GM20000 (cell line): ENCODE results near the gene MAP4K2.

Source experiments
- DNase-seq: peaks from one replicate; pipeline ENCODE4 v3.0.0; 2012; ENCODE audit warnings: low spot score
- TF ChIP-seq, protein P1 (sequence below): IDR thresholded peaks from 2 replicates; pipeline ENCODE4 v1.5.1; 2012; ENCODE audit warnings: mild to moderate bottlenecking, control low read depth; ENCODE audit errors: extremely low read depth, missing control alignments

Gene MAP4K2

GRCh38 chr11:64755681-64756361, 47.2 kb downstream of the MAP4K2 start:
- TF ChIP-seq, protein P1, sequence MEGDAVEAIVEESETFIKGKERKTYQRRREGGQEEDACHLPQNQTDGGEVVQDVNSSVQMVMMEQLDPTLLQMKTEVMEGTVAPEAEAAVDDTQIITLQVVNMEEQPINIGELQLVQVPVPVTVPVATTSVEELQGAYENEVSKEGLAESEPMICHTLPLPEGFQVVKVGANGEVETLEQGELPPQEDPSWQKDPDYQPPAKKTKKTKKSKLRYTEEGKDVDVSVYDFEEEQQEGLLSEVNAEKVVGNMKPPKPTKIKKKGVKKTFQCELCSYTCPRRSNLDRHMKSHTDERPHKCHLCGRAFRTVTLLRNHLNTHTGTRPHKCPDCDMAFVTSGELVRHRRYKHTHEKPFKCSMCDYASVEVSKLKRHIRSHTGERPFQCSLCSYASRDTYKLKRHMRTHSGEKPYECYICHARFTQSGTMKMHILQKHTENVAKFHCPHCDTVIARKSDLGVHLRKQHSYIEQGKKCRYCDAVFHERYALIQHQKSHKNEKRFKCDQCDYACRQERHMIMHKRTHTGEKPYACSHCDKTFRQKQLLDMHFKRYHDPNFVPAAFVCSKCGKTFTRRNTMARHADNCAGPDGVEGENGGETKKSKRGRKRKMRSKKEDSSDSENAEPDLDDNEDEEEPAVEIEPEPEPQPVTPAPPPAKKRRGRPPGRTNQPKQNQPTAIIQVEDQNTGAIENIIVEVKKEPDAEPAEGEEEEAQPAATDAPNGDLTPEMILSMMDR, result no peak
- no peak for DNase-seq

GRCh38 chr11:64754919-64755662, 47.9 kb downstream of the MAP4K2 start:
- DNase-seq, result no peak
- TF ChIP-seq, protein P1, result no peak

- DNase-seq, result no peak
- TF ChIP-seq, protein P1, result no peak
These were observed 48.7 kb downstream of the MAP4K2 start for GRCh38 chr11:64754124-64754918.

DNA sequence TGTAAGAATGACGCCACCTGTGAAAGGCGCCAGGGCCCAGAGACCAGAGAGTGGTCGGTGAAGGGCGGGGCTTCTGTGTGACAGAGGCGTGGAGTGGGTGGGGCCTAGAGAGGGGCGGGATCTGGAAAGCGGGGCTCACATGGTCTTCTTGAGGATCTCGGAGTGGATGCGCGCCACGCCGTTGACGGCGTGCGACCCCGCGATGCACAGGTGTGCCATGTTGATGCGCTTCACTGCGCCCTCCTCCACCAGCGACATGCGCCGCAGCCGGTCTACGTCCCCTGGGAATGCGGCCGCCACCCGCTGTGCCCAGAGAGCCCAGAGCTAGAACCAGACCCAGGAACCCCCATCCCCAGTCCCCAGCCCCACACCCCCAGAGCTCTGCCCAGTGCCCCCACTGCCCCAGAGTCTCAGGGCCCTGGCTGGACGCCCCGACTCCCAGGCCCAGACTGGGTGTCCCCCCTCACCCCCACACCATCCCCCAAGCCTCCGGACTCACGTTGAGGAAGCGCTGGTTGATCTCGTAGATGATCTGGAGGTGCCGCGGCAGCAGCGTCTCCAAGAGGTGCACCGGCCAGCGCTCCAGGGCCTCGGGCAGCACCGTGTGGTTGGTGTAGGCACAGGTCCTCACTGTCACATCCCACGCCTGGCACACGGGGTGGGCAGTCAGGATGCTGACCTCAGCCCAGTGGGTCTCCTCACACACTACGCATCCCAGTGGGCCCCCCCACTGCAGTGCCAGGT, 49.5 kb downstream of the MAP4K2 start:
- no peak for DNase-seq
- TF ChIP-seq, protein P1, result no peak

DNA sequence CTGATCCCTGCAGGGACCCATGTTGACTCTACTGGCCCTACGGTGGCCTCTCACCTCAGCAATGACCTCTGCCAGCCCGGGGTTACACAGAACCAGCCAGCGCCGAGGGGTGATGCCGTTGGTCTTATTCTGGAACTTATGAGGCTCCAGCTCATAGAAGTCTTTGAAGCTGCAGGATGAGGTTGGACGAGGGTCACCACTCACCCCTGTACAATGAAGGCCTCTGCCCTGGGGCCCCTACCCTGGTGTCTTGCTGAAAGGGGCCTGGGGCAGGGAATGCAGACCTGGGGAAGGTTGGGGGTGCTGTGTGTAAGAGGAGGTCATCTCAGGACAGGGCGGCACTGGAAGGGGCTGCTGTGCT, 50.0 kb downstream of the MAP4K2 start:
- TF ChIP-seq, protein P1, result no peak
- no peak for DNase-seq

DNA sequence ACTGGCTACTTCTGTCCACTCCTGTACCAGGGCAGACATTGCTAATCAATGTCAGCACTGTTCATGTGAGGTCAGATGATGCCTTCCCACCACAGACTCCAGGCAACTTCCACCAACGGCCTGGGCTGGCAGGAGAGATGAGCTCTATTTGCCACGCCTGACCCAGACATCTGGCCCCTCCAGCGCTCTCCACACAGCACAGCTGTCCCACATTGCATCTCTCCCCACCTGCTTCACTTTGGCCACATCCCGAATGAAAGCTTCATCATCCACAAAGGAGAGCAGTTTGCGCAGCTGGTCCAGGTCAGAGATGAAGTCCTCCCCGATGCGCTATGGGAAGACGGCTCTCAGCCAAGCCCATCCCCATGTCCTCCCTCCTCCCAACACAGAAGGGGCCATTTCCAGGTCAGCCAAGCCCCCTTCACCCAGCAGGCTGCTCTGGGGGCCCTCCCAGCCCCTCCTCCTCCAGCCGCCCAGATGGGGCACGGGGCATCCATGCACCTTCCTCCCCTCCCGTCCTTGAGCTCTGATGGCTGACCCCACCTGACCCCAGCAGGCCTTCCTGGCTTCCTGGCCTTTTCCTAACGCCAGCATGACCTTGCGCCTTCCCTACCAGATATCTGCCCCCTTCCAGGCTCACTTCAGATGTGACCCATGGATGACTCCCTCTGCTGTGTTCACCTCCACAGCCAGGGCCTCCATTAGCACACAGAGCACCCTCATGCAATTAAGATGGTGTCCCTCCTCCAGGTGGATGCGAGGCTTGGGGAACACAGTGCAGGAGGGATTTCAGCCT, 50.6 kb downstream of the MAP4K2 start:
- TF ChIP-seq, protein P1, result no peak
- no peak for DNase-seq
